ENCODE data around the gene SUB1. TPM values are rescaled to one million over a fixed set of nuclear protein-coding genes. Genes with fewer than 3 reads are reported as not detected.

The SUB1 gene
- polyA plus RNA-seq, 2 donors, result 106 to 145 TPM

DNA sequence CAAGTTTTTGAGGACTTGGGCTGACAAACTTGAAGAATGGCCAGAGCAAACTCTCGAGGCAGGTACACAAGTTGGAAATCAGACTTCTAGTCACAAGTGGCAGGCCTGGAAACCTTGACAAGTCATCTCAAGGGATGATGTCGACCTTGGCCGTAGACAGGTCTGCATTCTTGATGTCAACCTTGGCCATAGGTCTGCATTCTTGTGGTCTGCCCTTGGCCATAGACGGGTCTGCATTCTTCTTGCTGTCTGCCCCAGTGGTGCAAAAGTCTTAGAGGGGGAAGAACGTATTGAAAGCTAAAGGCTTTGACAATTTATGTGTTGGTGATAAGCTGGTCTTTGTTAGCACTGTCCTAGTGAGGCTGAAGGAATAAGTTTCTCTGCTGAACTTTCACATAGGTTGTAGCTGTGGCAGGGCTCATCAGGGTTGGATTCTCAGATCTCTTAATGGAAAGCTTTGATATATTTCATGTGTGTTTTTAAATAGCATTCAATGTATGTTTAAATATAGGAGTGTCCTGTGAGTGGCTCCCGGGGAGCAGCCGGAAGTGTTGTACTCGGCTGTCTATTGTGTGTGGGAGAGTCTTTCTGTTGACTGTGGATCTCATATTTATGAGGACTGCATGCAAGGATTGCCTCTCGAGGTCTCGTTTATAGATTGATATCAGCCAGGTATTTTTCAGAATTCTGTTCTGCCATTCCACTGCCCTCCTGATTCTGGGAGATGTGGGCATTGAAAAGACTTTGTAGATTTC, 27.0 kb downstream of the SUB1 start:
- Histone ChIP-seq H3K9me3 (ENCODE audit: control insufficient read depth in 2 of 2, insufficient read depth in 1 of 2, low read depth in 1 of 2, low read length in 1 of 2) (no peaks in the 10 kb centered on the region), H3K27ac (ENCODE audit: low read depth in 2 of 2, low read length in 1 of 2) (no peak overlapping the region), H3K36me3 (ENCODE audit: control insufficient read depth in 2 of 2, insufficient read depth in 2 of 2, low read length in 1 of 2) (no peaks in the 10 kb centered on the region), H3K27me3 (ENCODE audit: control insufficient read depth in 1 of 2, insufficient read depth in 2 of 2, low read length in 2 of 2) (no peaks in the 10 kb centered on the region), H3K4me3 (ENCODE audit: low read depth in 1 of 2, low read length in 2 of 2) (no peak overlapping the region), H3K4me1 (ENCODE audit: control insufficient read depth in 2 of 2, insufficient read depth in 2 of 2, low read length in 1 of 2) (no peaks in the 10 kb centered on the region)
- 73 to 78% methylated on average over 10 of the region's 10 CpGs for WGBS, 2 donors

DNA sequence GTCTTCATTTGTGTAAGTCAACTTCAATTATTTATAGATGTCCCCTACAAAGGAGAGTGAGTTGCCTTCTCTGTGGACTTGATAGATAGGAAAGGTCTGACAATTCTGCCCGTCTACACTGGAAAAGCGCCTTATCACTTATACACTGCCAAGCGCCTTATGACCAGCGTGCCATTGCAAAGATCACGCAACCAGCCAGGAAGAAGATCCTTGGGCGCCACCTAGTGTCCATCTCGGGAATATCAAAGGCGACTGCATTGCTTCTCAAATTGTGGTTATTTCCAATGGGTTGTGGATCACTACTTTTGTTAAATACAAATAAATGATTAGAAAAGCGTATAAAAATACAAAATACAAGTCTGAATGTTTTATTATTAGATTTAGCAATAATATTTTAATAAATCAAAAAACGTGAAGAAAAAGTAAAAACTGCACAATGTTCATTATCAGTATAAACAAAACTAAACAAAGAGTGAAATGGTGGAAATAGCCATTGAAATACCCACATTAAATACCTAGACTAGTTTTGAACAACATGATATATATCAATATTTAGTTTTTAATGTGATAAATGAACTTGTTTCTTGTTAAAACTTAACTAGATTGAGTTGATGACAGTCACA, 27.8 kb downstream of the SUB1 start:
- WGBS, 2 donors, result 7 to 9% methylated on average over 10 of the region's 10 CpGs
- no peaks in the 10 kb centered on the region for H3K36me3 ChIP-seq (ENCODE audit: control insufficient read depth in 2 of 2, insufficient read depth in 2 of 2, low read length in 1 of 2)
- no peaks in the 10 kb centered on the region for H3K27me3 ChIP-seq (ENCODE audit: control insufficient read depth in 1 of 2, insufficient read depth in 2 of 2, low read length in 2 of 2)
- H3K9me3 ChIP-seq (ENCODE audit: control insufficient read depth in 2 of 2, insufficient read depth in 1 of 2, low read depth in 1 of 2, low read length in 1 of 2), result no peaks in the 10 kb centered on the region
- H3K4me3 ChIP-seq (ENCODE audit: low read depth in 1 of 2, low read length in 2 of 2), result no peak overlapping the region
- no peaks in the 10 kb centered on the region for H3K4me1 ChIP-seq (ENCODE audit: control insufficient read depth in 2 of 2, insufficient read depth in 2 of 2, low read length in 1 of 2)
- no peak overlapping the region for H3K27ac ChIP-seq (ENCODE audit: low read depth in 2 of 2, low read length in 1 of 2)

DNA sequence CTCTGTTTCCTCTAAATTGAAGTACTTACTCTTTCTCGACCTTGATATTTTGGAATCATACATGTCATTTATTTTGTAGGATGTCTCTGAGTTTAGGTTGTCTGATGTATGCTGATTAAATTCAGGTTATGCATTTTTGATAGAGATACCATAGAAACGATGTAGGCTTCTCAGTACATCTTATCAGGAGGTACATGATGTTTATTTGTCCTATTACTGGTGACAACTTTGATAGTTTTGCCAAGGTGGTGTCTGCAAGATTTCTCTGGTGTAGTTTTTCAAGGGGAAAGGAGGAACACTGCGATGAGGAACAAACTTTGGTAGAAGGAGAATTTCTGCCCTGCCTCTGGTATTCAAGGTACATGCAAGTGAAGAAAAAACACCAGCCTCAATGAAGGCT, 29.9 kb downstream of the SUB1 start:
- Histone ChIP-seq H3K27me3 (ENCODE audit: control insufficient read depth in 1 of 2, insufficient read depth in 2 of 2, low read length in 2 of 2) (no peaks in the 10 kb centered on the region), H3K9me3 (ENCODE audit: control insufficient read depth in 2 of 2, insufficient read depth in 1 of 2, low read depth in 1 of 2, low read length in 1 of 2) (no peaks in the 10 kb centered on the region), H3K36me3 (ENCODE audit: control insufficient read depth in 2 of 2, insufficient read depth in 2 of 2, low read length in 1 of 2) (no peaks in the 10 kb centered on the region), H3K4me3 (ENCODE audit: low read depth in 1 of 2, low read length in 2 of 2) (no peak overlapping the region), H3K27ac (ENCODE audit: low read depth in 2 of 2, low read length in 1 of 2) (no peak overlapping the region), H3K4me1 (ENCODE audit: control insufficient read depth in 2 of 2, insufficient read depth in 2 of 2, low read length in 1 of 2) (no peaks in the 10 kb centered on the region)
- WGBS, 2 donors, result 64 to 72% methylated on average over 3 of the region's 3 CpGs

DNA sequence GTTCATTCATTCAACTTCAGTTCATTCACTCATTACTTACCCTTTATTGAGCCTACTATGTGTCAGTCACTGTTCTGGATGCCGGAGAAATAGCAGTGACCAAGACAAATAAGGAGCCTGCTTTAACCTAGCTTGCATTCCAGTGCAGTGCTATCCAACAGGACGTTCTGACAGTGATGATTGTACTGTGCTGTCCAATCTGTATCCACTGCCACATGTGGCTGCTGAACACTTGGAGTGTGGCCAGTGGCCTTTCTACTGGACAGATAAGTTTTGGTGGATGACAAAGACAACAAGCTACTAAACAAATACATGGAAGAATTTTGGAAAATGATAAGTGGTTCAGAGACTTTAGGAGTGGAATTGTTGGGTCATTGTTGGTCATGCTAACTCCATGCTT, 33.6 kb downstream of the SUB1 start:
- Histone ChIP-seq H3K4me1 (ENCODE audit: control insufficient read depth in 2 of 2, insufficient read depth in 2 of 2, low read length in 1 of 2) (no peaks in the 10 kb centered on the region), H3K27ac (ENCODE audit: low read depth in 2 of 2, low read length in 1 of 2) (no peak overlapping the region), H3K9me3 (ENCODE audit: control insufficient read depth in 2 of 2, insufficient read depth in 1 of 2, low read depth in 1 of 2, low read length in 1 of 2) (no peaks in the 10 kb centered on the region), H3K27me3 (ENCODE audit: control insufficient read depth in 1 of 2, insufficient read depth in 2 of 2, low read length in 2 of 2) (no peaks in the 10 kb centered on the region), H3K36me3 (ENCODE audit: control insufficient read depth in 2 of 2, insufficient read depth in 2 of 2, low read length in 1 of 2) (no peaks in the 10 kb centered on the region), H3K4me3 (ENCODE audit: low read depth in 1 of 2, low read length in 2 of 2) (no peak overlapping the region)
- WGBS, 2 donors, result 70 to 71% methylated on average over 2 of the region's 2 CpGs

DNA sequence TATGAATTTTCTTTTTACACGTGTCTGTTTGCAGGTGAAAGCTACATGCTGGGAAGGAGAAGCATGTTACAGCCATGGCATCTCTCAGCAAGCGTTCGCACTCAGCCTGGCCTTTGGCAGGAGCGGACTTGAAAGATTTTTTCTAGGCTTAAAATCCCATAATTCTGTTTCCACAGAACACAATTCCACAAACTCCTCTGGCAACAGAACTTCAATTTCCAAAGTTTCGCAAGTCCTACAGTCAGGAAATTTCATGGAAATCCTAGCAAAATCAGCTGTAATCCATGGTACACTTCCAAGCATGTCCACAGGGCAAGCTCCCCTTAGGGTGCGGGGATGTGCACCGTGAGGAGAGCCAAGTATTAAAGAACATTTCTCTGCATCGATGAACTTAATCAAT, 35.9 kb downstream of the SUB1 start:
- no peaks in the 10 kb centered on the region for H3K36me3 ChIP-seq (ENCODE audit: control insufficient read depth in 2 of 2, insufficient read depth in 2 of 2, low read length in 1 of 2)
- no peak overlapping the region for H3K4me3 ChIP-seq (ENCODE audit: low read depth in 1 of 2, low read length in 2 of 2)
- no peaks in the 10 kb centered on the region for H3K27me3 ChIP-seq (ENCODE audit: control insufficient read depth in 1 of 2, insufficient read depth in 2 of 2, low read length in 2 of 2)
- no peak overlapping the region for H3K27ac ChIP-seq (ENCODE audit: low read depth in 2 of 2, low read length in 1 of 2)
- H3K4me1 ChIP-seq (ENCODE audit: control insufficient read depth in 2 of 2, insufficient read depth in 2 of 2, low read length in 1 of 2), result no peaks in the 10 kb centered on the region
- no peaks in the 10 kb centered on the region for H3K9me3 ChIP-seq (ENCODE audit: control insufficient read depth in 2 of 2, insufficient read depth in 1 of 2, low read depth in 1 of 2, low read length in 1 of 2)
- 74 to 80% methylated on average over 8 of the region's 8 CpGs for WGBS, 2 donors

DNA sequence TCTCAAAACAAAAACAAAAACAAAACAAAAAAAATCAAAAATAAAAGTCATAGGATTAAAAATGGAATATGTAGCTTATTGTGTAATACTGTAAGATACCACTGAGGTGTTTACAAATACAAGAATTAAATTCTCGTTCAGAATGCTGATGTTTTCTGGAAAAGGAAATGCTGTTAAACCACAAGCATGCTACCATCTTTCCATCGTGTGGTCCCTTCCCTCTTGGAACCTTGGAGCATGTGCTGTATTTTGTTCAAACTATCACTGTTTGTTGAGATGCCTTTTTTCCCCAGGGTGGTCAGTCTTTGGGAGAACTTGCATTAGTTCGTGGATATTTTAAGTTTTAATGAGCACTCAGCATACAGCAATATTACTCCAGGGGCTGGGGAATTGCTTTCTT, 39.7 kb downstream of the SUB1 start:
- Histone ChIP-seq H3K4me1 (ENCODE audit: control insufficient read depth in 2 of 2, insufficient read depth in 2 of 2, low read length in 1 of 2) (no peaks in the 10 kb centered on the region), H3K27me3 (ENCODE audit: control insufficient read depth in 1 of 2, insufficient read depth in 2 of 2, low read length in 2 of 2) (no peaks in the 10 kb centered on the region), H3K36me3 (ENCODE audit: control insufficient read depth in 2 of 2, insufficient read depth in 2 of 2, low read length in 1 of 2) (no peaks in the 10 kb centered on the region), H3K4me3 (ENCODE audit: low read depth in 1 of 2, low read length in 2 of 2) (no peak overlapping the region), H3K9me3 (ENCODE audit: control insufficient read depth in 2 of 2, insufficient read depth in 1 of 2, low read depth in 1 of 2, low read length in 1 of 2) (no peaks in the 10 kb centered on the region), H3K27ac (ENCODE audit: low read depth in 2 of 2, low read length in 1 of 2) (no peak overlapping the region)
- 67 to 74% methylated on average over 3 of the region's 3 CpGs for WGBS, 2 donors

DNA sequence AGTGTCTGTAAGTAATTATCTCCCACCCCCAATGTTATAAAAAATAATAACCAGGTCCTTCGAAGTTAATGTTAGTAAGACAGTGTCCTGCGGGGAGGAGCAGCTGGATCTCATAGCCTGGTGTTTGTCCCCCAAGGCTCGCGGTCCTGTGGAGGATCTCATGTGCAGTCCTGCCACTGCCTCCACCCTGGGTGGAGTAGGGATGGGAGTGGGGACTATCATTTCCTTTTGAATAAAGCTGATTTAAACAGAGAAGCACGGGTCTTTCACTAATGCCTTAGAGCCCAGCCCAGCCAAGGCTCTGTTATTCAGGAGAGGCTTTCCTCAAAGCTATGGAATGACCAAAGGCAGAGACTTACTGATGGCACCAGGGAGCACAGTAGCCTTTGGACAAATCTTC, 40.2 kb downstream of the SUB1 start:
- no peak overlapping the region for H3K27ac ChIP-seq (ENCODE audit: low read depth in 2 of 2, low read length in 1 of 2)

DNA sequence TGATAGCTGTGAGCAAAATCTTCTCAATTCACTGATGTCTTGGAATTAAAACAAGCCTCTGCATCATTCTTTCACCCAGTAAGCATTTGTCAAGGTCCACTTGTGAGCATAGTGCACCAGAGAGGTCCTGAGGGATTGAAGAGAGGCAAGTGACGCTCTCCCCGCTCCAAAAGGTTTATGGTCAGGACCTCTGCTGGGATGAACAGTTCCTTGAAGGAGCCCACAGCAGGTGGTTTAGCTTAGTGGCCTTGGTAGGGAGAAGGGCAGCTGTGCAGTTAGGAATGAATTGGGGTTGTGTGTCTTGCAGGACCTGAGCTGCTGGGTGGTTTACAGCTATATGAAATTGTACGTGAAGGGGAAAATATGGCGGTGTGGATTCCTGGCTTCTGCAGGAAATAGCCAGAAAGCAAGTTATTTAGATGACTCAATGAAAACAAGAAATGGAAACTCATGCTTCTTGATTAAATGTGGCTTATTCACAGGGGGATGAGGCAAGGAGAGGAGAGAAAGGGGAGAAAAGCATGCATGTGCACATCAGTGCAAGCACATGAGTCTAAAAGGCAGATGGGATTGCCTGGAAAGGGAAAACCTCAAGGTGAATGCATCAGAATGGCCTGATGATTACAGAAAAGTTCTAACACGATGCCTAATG, 42.0 kb downstream of the SUB1 start:
- Histone ChIP-seq H3K27me3 (ENCODE audit: control insufficient read depth in 1 of 2, insufficient read depth in 2 of 2, low read length in 2 of 2) (no peaks in the 10 kb centered on the region), H3K9me3 (ENCODE audit: control insufficient read depth in 2 of 2, insufficient read depth in 1 of 2, low read depth in 1 of 2, low read length in 1 of 2) (no peaks in the 10 kb centered on the region), H3K27ac (ENCODE audit: low read depth in 2 of 2, low read length in 1 of 2) (no peak overlapping the region), H3K36me3 (ENCODE audit: control insufficient read depth in 2 of 2, insufficient read depth in 2 of 2, low read length in 1 of 2) (no peaks in the 10 kb centered on the region), H3K4me3 (ENCODE audit: low read depth in 1 of 2, low read length in 2 of 2) (no peak overlapping the region), H3K4me1 (ENCODE audit: control insufficient read depth in 2 of 2, insufficient read depth in 2 of 2, low read length in 1 of 2) (no peaks in the 10 kb centered on the region)
- WGBS, 2 donors, result 84 to 94% methylated on average over 5 of the region's 5 CpGs

More for the DNA sequence above, 40.2 kb downstream of the SUB1 start:
- no peaks in the 10 kb centered on the region for H3K36me3 ChIP-seq (ENCODE audit: control insufficient read depth in 2 of 2, insufficient read depth in 2 of 2, low read length in 1 of 2)
- no peaks in the 10 kb centered on the region for H3K27me3 ChIP-seq (ENCODE audit: control insufficient read depth in 1 of 2, insufficient read depth in 2 of 2, low read length in 2 of 2)
- 85 to 86% methylated on average over 5 of the region's 5 CpGs for WGBS, 2 donors
- H3K9me3 ChIP-seq (ENCODE audit: control insufficient read depth in 2 of 2, insufficient read depth in 1 of 2, low read depth in 1 of 2, low read length in 1 of 2), result no peaks in the 10 kb centered on the region
- H3K4me1 ChIP-seq (ENCODE audit: control insufficient read depth in 2 of 2, insufficient read depth in 2 of 2, low read length in 1 of 2), result no peaks in the 10 kb centered on the region
- no peak overlapping the region for H3K4me3 ChIP-seq (ENCODE audit: low read depth in 1 of 2, low read length in 2 of 2)

DNA sequence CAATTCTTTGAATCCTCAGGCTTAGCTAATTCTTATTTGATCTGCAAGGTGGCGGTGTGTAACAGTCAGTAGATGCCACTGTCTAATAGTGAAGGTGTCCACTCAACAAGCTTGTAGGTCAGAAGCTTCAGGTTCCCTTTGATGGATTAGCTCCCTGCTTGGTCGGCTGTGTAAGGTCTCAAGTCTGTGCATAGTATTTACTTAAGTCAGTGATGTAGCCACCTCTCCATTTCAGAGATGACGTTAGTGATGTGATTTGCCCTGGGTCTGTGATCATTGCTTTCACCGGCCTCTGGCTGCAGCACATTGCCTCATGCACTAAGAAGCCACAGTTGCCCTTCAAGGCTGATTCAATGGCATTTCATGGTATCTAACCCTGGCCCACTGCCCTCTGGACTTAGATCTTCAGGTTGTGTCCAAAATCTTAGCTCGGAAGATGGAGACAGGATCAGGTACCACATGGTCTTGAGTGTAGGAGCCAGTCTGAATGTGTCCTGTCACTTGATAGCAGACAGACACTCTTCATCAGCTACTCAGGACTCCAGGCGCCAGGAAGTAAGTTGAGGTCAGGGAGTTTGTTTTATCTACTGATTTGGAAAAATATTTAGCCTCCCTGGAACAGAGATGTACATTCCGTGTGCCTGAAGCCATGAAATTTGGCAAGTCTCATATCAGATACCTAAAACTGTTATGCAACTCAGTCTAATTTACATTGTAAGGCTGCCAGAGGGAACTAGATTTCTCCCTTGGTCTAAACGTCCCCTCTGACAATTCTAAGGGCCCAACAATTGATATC, 42.9 kb downstream of the SUB1 start:
- WGBS, 2 donors, result 50 to 52% methylated on average over 8 of the region's 8 CpGs
- Histone ChIP-seq H3K27me3 (ENCODE audit: control insufficient read depth in 1 of 2, insufficient read depth in 2 of 2, low read length in 2 of 2) (no peaks in the 10 kb centered on the region), H3K4me1 (ENCODE audit: control insufficient read depth in 2 of 2, insufficient read depth in 2 of 2, low read length in 1 of 2) (no peaks in the 10 kb centered on the region), H3K9me3 (ENCODE audit: control insufficient read depth in 2 of 2, insufficient read depth in 1 of 2, low read depth in 1 of 2, low read length in 1 of 2) (no peaks in the 10 kb centered on the region), H3K27ac (ENCODE audit: low read depth in 2 of 2, low read length in 1 of 2) (no peak overlapping the region), H3K36me3 (ENCODE audit: control insufficient read depth in 2 of 2, insufficient read depth in 2 of 2, low read length in 1 of 2) (no peaks in the 10 kb centered on the region), H3K4me3 (ENCODE audit: low read depth in 1 of 2, low read length in 2 of 2) (no peak overlapping the region)

Measured in esophagus (tissue), 2 donors.